C4-2B (cell line): ENCODE results near the gene NISCH.

ENCODE experiments used
- H3K27ac ChIP-seq: fragments of 450-650 bp; 2 replicates; pipeline ENCODE4 v1.5.1; 2017
- CTCF ChIP-seq: fragments of 450-650 bp; conservative IDR thresholded peaks from 2 replicates; pipeline ENCODE4 v1.5.1; 2017; ENCODE audit warnings: mild to moderate bottlenecking
- ZFX ChIP-seq: fragments of 450-650 bp; IDR thresholded peaks from 2 replicates; pipeline ENCODE4 v1.6.1; 2017

Gene NISCH

GRCh38 chr3:52451237-52452083 lies 3.9 kb upstream of the NISCH start:
- no peak overlapping the region for H3K27ac ChIP-seq
- TF ChIP-seq ZFX (no peak), CTCF (no peak)

- no peak for TF ChIP-seq CTCF
- no peak for TF ChIP-seq ZFX
- H3K27ac ChIP-seq = no peak overlapping the region
Observed at GRCh38 chr3:52452126-52452525, 3.3 kb upstream of the NISCH start.

- TF ChIP-seq ZFX (no peak), CTCF (no peak)
Observed at GRCh38 chr3:52452570-52453221, 2.7 kb upstream of the NISCH start.

GRCh38 chr3:52453496-52454249 lies 1.7 kb upstream of the NISCH start, which contains the start of gene TNNC1:
Gene TNNC1 (minus strand): TSS chr3:52454041. CDS start chr3:52454015, 26 bp downstream.
- TF ChIP-seq ZFX (no peak), CTCF (no peak)
- H3K27ac ChIP-seq = peak within 1 kb of the TSS; percentile 70

More at GRCh38 chr3:52452570-52453221, 2.7 kb upstream of the NISCH start:
- H3K27ac ChIP-seq = no peak overlapping the region

GRCh38 chr3:52454250-52454937 lies 1.0 kb upstream of the NISCH start:
- H3K27ac ChIP-seq = peak overlapping the region; percentile 70
- no peak for TF ChIP-seq ZFX
- no peak for TF ChIP-seq CTCF

- H3K27ac ChIP-seq = peak overlapping the region; percentile 70
- no peak for TF ChIP-seq CTCF
- no peak for TF ChIP-seq ZFX
Observed at GRCh38 chr3:52454938-52455282, 494 bp upstream of the NISCH start.
